ENCODE data around the gene TMEM72.

The TMEM72 gene

DNA sequence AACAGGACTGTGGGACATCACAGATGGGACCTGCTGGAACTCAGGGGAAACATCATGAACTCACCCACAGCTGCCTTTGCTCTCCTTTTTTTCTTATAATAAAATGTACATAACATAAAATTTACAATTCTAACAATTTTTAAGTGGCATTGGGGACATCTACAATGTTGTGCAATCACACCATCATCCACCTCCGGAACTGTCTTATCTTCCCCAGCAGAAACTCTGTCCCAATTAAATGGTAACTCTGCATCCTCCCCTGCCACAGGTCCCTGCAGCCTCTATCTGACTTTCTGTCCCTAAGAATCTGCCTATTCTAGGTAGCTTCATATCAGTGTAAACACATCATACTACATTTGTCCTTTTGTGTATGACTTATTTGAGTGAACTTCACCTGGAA lies 19.4 kb upstream of the TMEM72 start:
- no peaks in the 10 kb centered on the region for H3K9me3 ChIP-seq (ENCODE audit: control insufficient read depth, insufficient read depth, low read length)
- no peaks in the 10 kb centered on the region for H3K4me1 ChIP-seq (ENCODE audit: control insufficient read depth, insufficient read depth, low read length)
- no peak overlapping the region for H3K4me3 ChIP-seq (ENCODE audit: low read depth, low read length)
- no peaks in the 10 kb centered on the region for H3K27me3 ChIP-seq (ENCODE audit: control insufficient read depth, insufficient read depth, low read length)
- H3K9ac ChIP-seq (ENCODE audit: low read depth, low read length): no peak overlapping the region
- no peaks in the 10 kb centered on the region for H3K36me3 ChIP-seq (ENCODE audit: control insufficient read depth, insufficient read depth, low read length)

GRCh38 chr10:44893604-44894468 lies 17.3 kb upstream of the TMEM72 start:
- H3K36me3 ChIP-seq (ENCODE audit: control insufficient read depth, insufficient read depth, low read length): no peaks in the 10 kb centered on the region
- no peaks in the 10 kb centered on the region for H3K4me1 ChIP-seq (ENCODE audit: control insufficient read depth, insufficient read depth, low read length)
- no peak overlapping the region for H3K9ac ChIP-seq (ENCODE audit: low read depth, low read length)
- no peaks in the 10 kb centered on the region for H3K27me3 ChIP-seq (ENCODE audit: control insufficient read depth, insufficient read depth, low read length)
- no peak overlapping the region for H3K4me3 ChIP-seq (ENCODE audit: low read depth, low read length)
- H3K9me3 ChIP-seq (ENCODE audit: control insufficient read depth, insufficient read depth, low read length): no peaks in the 10 kb centered on the region

- no peaks in the 10 kb centered on the region for H3K36me3 ChIP-seq (ENCODE audit: control insufficient read depth, insufficient read depth, low read length)
- no peak overlapping the region for H3K4me3 ChIP-seq (ENCODE audit: low read depth, low read length)
- no peak overlapping the region for H3K9ac ChIP-seq (ENCODE audit: low read depth, low read length)
- H3K9me3 ChIP-seq (ENCODE audit: control insufficient read depth, insufficient read depth, low read length): no peaks in the 10 kb centered on the region
- peaks cover 5% of the 10 kb centered on the region for H3K4me1 ChIP-seq (ENCODE audit: control insufficient read depth, insufficient read depth, low read length)
- H3K27me3 ChIP-seq (ENCODE audit: control insufficient read depth, insufficient read depth, low read length): no peaks in the 10 kb centered on the region
Measured at GRCh38 chr10:44894691-44895090, 16.4 kb upstream of the TMEM72 start.

DNA sequence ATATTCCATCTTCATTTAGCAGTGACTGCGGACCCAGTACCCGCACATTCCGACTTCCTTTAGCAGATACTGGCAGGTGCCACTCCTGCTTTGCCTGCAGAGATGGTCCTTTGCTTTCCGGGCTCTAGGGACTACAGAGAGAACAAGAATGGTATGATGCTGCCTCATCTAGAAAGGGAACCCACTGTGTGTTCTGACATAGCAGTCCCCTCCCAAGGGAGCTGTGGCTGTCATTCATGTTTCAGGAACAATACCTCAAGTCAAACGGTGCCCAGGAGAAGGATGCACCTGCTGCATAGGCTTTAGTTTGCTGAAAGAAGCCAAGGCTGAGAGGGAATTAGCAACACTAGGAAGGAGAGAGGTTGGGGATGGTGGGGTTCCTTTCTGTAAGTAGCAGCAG lies 15.9 kb upstream of the TMEM72 start:
- H3K9me3 ChIP-seq (ENCODE audit: control insufficient read depth, insufficient read depth, low read length): no peaks in the 10 kb centered on the region
- no peaks in the 10 kb centered on the region for H3K27me3 ChIP-seq (ENCODE audit: control insufficient read depth, insufficient read depth, low read length)
- no peak overlapping the region for H3K9ac ChIP-seq (ENCODE audit: low read depth, low read length)
- H3K36me3 ChIP-seq (ENCODE audit: control insufficient read depth, insufficient read depth, low read length): no peaks in the 10 kb centered on the region
- H3K4me3 ChIP-seq (ENCODE audit: low read depth, low read length): no peak overlapping the region
- peaks cover 7% of the 10 kb centered on the region for H3K4me1 ChIP-seq (ENCODE audit: control insufficient read depth, insufficient read depth, low read length)

- no peak overlapping the region for H3K9ac ChIP-seq (ENCODE audit: low read depth, low read length)
- no peaks in the 10 kb centered on the region for H3K9me3 ChIP-seq (ENCODE audit: control insufficient read depth, insufficient read depth, low read length)
Measured at GRCh38 chr10:44897049-44897448, 14.1 kb upstream of the TMEM72 start.

DNA sequence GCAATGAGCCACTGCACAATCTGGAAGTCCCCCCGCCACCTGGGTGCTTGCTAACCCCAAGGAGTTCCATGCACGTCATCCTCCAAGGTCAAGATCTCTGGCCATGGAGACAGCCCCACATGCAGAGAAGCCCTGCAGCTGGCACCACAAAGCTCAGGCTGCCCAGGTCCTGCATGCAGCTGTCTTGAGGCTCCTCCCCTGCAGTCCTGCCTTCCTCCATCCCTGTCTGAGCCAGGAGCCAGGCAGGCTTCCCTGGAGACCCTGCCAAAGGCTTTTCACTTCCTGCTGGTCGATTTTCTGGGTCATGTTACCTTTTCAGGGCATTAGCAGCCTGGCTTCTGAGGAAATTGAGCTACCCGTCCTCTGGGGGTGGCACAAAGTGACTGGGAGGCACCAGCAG lies 12.5 kb upstream of the TMEM72 start:
- Histone ChIP-seq H3K9me3 (ENCODE audit: control insufficient read depth, insufficient read depth, low read length) (no peaks in the 10 kb centered on the region), H3K27me3 (ENCODE audit: control insufficient read depth, insufficient read depth, low read length) (no peaks in the 10 kb centered on the region), H3K4me1 (ENCODE audit: control insufficient read depth, insufficient read depth, low read length) (peaks cover 7% of the 10 kb centered on the region), H3K4me3 (ENCODE audit: low read depth, low read length) (no peak overlapping the region), H3K9ac (ENCODE audit: low read depth, low read length) (no peak overlapping the region), H3K36me3 (ENCODE audit: control insufficient read depth, insufficient read depth, low read length) (no peaks in the 10 kb centered on the region)

More at GRCh38 chr10:44897049-44897448, 14.1 kb upstream of the TMEM72 start:
- Histone ChIP-seq H3K4me1 (ENCODE audit: control insufficient read depth, insufficient read depth, low read length) (peaks cover 7% of the 10 kb centered on the region), H3K27me3 (ENCODE audit: control insufficient read depth, insufficient read depth, low read length) (no peaks in the 10 kb centered on the region), H3K36me3 (ENCODE audit: control insufficient read depth, insufficient read depth, low read length) (no peaks in the 10 kb centered on the region), H3K4me3 (ENCODE audit: low read depth, low read length) (no peak overlapping the region)

GRCh38 chr10:44899450-44900080 lies 11.6 kb upstream of the TMEM72 start:
- Histone ChIP-seq H3K4me1 (ENCODE audit: control insufficient read depth, insufficient read depth, low read length) (peaks cover 7% of the 10 kb centered on the region), H3K36me3 (ENCODE audit: control insufficient read depth, insufficient read depth, low read length) (no peaks in the 10 kb centered on the region), H3K9me3 (ENCODE audit: control insufficient read depth, insufficient read depth, low read length) (no peaks in the 10 kb centered on the region), H3K9ac (ENCODE audit: low read depth, low read length) (no peak overlapping the region), H3K4me3 (ENCODE audit: low read depth, low read length) (no peak overlapping the region), H3K27me3 (ENCODE audit: control insufficient read depth, insufficient read depth, low read length) (no peaks in the 10 kb centered on the region)

GRCh38 chr10:44902941-44903545 lies 8.1 kb upstream of the TMEM72 start:
- H3K9ac ChIP-seq (ENCODE audit: low read depth, low read length): no peak overlapping the region

DNA sequence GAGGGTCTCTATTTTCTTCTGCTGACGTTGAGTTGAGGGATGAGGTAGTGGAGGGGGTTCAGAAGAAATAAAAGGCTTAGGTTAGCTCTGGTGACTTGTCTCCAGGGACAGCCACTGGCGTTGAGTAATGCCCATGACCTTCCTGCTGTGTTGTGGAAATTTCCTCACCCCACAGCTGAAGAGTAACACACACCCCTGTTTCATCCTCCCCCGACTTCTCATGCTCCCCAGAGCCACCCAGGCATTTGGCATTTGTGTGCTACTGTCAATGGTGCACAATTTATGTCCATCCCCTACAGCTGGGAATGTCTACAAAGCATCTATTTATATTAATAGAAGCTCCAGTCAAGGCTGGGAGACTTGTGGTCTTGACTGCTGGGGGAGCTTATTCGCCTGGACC lies 4.7 kb upstream of the TMEM72 start:
- no peaks in the 10 kb centered on the region for H3K9me3 ChIP-seq (ENCODE audit: control insufficient read depth, insufficient read depth, low read length)
- H3K4me1 ChIP-seq (ENCODE audit: control insufficient read depth, insufficient read depth, low read length): peaks cover 2% of the 10 kb centered on the region
- H3K27me3 ChIP-seq (ENCODE audit: control insufficient read depth, insufficient read depth, low read length): no peaks in the 10 kb centered on the region
- H3K4me3 ChIP-seq (ENCODE audit: low read depth, low read length): no peak overlapping the region
- H3K36me3 ChIP-seq (ENCODE audit: control insufficient read depth, insufficient read depth, low read length): no peaks in the 10 kb centered on the region
- H3K9ac ChIP-seq (ENCODE audit: low read depth, low read length): no peak overlapping the region

More at GRCh38 chr10:44902941-44903545, 8.1 kb upstream of the TMEM72 start:
- Histone ChIP-seq H3K9me3 (ENCODE audit: control insufficient read depth, insufficient read depth, low read length) (no peaks in the 10 kb centered on the region), H3K27me3 (ENCODE audit: control insufficient read depth, insufficient read depth, low read length) (no peaks in the 10 kb centered on the region), H3K36me3 (ENCODE audit: control insufficient read depth, insufficient read depth, low read length) (no peaks in the 10 kb centered on the region), H3K4me1 (ENCODE audit: control insufficient read depth, insufficient read depth, low read length) (peaks cover 7% of the 10 kb centered on the region), H3K4me3 (ENCODE audit: low read depth, low read length) (no peak overlapping the region)

DNA sequence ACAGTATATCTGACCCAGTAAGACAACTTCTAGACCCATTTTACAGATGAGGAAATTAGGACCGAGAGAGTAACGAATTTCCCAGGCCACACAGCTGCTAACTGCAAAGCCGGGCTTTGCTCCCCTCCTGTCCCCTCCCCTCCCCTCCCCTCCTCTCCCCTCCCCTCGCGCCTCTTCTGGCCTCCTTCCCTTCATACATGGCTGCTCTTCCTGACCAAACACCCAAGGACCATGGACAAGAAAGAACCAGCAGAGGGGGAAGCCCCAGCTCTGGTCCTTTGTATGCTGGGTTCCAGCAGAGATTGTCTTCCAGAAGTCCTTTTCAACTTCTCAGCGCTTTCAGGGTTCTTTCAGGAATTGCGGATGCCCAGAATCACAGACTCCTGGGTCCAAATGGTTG lies 3.6 kb upstream of the TMEM72 start:
- Histone ChIP-seq H3K4me3 (ENCODE audit: low read depth, low read length) (no peak overlapping the region), H3K4me1 (ENCODE audit: control insufficient read depth, insufficient read depth, low read length) (peaks cover 2% of the 10 kb centered on the region), H3K9me3 (ENCODE audit: control insufficient read depth, insufficient read depth, low read length) (no peaks in the 10 kb centered on the region), H3K27me3 (ENCODE audit: control insufficient read depth, insufficient read depth, low read length) (no peaks in the 10 kb centered on the region), H3K36me3 (ENCODE audit: control insufficient read depth, insufficient read depth, low read length) (no peaks in the 10 kb centered on the region), H3K9ac (ENCODE audit: low read depth, low read length) (no peak overlapping the region)

GRCh38 chr10:44908066-44908749 lies 2.9 kb upstream of the TMEM72 start:
- no peaks in the 10 kb centered on the region for H3K36me3 ChIP-seq (ENCODE audit: control insufficient read depth, insufficient read depth, low read length)
- H3K4me1 ChIP-seq (ENCODE audit: control insufficient read depth, insufficient read depth, low read length): peaks cover 2% of the 10 kb centered on the region
- no peaks in the 10 kb centered on the region for H3K27me3 ChIP-seq (ENCODE audit: control insufficient read depth, insufficient read depth, low read length)

More at GRCh38 chr10:44908066-44908749, 2.9 kb upstream of the TMEM72 start:
- Histone ChIP-seq H3K4me3 (ENCODE audit: low read depth, low read length) (no peak overlapping the region), H3K9ac (ENCODE audit: low read depth, low read length) (no peak overlapping the region), H3K9me3 (ENCODE audit: control insufficient read depth, insufficient read depth, low read length) (no peaks in the 10 kb centered on the region)
